KOPT-K1 (cell line): Measurements from ENCODE around the gene LRBA.
"Not testable (repeated sequence)": the region's sequence is repeated elsewhere in the genome, so short reads cannot be mapped to it uniquely, and the experiment has no call there.

Source experiments
- H3K27ac ChIP-seq: fragments of 200-600 bp; sonication (generic); 2 replicates; pipeline ENCODE4 v1.5.1; 2016; ENCODE audit warnings: antibody characterized with exemption, mild to moderate bottlenecking, low read depth, low read length; ENCODE audit not compliant: poor library complexity, severe bottlenecking
- H3K36me3 ChIP-seq: fragments of 200-600 bp; sonication (generic); 2 replicates; pipeline ENCODE4 v1.5.1; 2017; ENCODE audit warnings: antibody characterized with exemption, mild to moderate bottlenecking, low read length, moderate library complexity; ENCODE audit not compliant: insufficient read depth
- H3K9me3 ChIP-seq: fragments of 200-600 bp; sonication (generic); 2 replicates; pipeline ENCODE4 v1.5.1; 2017; ENCODE audit warnings: antibody characterized with exemption, low read length, mild to moderate bottlenecking; ENCODE audit not compliant: insufficient read depth, poor library complexity, severe bottlenecking

LRBA gene

DNA sequence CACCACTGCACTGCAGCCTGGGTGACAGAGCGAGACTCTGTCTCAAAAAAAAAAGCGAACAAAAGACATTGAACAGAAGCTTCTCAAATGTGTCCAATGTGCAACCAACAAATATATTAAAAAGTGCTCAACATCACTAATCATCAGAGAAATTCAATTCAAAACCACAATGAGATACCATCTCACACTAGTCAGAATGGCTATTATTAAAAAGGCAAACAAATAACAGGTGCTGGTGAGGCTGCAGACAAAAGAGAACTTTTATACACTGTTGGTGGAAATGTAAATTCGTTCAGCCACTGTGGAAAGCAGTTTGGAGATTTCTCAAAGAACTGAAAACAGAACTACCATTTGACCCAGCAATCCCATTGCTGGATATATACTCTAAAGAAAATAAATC, 477.2 kb downstream of the LRBA start:
- not testable (repeated sequence) for H3K27ac ChIP-seq, H3K9me3 ChIP-seq, H3K36me3 ChIP-seq

- Histone ChIP-seq H3K36me3 (no peaks in the 10 kb centered on the region), H3K27ac (no peak overlapping the region), H3K9me3 (no peaks in the 10 kb centered on the region)
Observed at GRCh38 chr4:150534818-150535217, 480.3 kb downstream of the LRBA start.

- no peak overlapping the region for H3K27ac ChIP-seq
- H3K36me3 ChIP-seq: no peaks in the 10 kb centered on the region
- no peaks in the 10 kb centered on the region for H3K9me3 ChIP-seq
Observed at GRCh38 chr4:150533673-150534072, 481.4 kb downstream of the LRBA start.

DNA sequence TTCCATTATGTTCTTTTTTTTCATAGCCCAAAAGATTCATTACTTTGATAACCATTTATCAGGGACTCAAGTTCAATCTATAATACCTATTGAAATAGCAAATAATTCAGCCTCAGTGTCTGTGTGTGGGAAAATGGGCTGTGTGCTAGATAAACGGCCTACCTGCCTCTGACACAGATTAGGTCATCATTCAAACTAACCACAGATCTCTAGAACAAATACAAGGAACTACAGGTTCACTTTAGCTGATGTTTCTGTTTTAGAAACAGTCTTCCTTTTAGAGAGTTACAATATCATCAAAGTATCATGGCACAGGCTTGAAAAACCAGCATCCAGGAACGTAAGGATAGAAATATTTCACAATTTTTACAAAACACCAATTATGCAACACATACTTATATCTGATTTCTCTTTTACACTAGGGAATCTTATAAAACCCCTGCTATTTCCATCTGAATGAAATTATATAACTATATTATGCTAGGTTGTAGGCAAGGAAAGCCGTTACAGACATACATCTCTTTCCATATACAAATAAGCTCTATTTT, 489.7 kb downstream of the LRBA start:
- H3K27ac ChIP-seq: no peak overlapping the region
- H3K9me3 ChIP-seq: no peaks in the 10 kb centered on the region

GRCh38 chr4:150518559-150518958, 496.5 kb downstream of the LRBA start:
- no peak overlapping the region for H3K27ac ChIP-seq

More for the DNA sequence above, 489.7 kb downstream of the LRBA start:
- no peaks in the 10 kb centered on the region for H3K36me3 ChIP-seq

DNA sequence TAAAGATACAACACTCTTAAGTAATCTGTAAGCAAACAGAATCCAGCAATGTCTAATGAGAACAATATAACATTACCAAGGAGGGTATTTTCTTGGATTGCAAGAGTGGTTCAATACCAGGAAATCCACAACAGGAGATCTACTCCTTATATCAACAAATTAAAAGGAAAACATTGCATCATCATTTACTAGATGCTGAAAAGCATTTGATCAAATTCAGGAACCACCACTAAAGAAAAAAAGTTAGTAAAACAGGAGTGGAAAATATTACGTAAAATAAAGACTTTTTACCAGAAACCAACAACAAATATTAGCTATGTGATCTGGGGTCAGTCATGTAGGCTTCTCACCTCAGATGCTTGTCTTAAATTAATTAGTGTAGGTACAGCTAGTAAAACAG, 499.9 kb downstream of the LRBA start:
- no peak overlapping the region for H3K27ac ChIP-seq
- no peaks in the 10 kb centered on the region for H3K9me3 ChIP-seq
- H3K36me3 ChIP-seq: no peaks in the 10 kb centered on the region

More at GRCh38 chr4:150518559-150518958, 496.5 kb downstream of the LRBA start:
- Histone ChIP-seq H3K9me3 (no peaks in the 10 kb centered on the region), H3K36me3 (no peaks in the 10 kb centered on the region)

DNA sequence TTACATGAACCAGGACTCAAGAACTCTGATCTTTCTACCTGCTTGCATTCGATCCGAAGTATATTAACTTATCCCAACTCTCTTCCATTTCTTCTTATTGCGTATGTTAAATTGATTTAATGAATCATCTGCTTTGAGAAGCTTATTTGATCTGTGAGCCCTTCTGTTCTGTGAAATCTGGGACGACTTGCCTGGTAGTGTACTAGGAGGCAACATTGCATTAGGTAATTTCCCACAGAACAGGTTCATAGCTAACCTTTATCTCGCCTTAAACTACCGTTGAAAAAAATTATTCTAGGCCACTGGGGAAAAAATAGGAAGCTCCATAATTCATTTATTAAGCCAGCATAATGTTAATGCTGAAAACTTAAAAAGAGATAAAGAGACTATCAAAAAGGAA, 500.4 kb downstream of the LRBA start:
- Histone ChIP-seq H3K9me3 (no peaks in the 10 kb centered on the region), H3K36me3 (no peaks in the 10 kb centered on the region), H3K27ac (no peak overlapping the region)

GRCh38 chr4:150510176-150510865, 504.8 kb downstream of the LRBA start:
- Histone ChIP-seq H3K27ac (no peak overlapping the region), H3K9me3 (no peaks in the 10 kb centered on the region), H3K36me3 (no peaks in the 10 kb centered on the region)

- not testable (repeated sequence) for H3K36me3 ChIP-seq
Observed at GRCh38 chr4:150507656-150508055, 507.4 kb downstream of the LRBA start.

GRCh38 chr4:150501983-150502382, 513.1 kb downstream of the LRBA start:
- H3K27ac ChIP-seq: no peak overlapping the region
- H3K36me3 ChIP-seq: no peaks in the 10 kb centered on the region
- no peaks in the 10 kb centered on the region for H3K9me3 ChIP-seq

More at GRCh38 chr4:150507656-150508055, 507.4 kb downstream of the LRBA start:
- H3K27ac ChIP-seq, H3K9me3 ChIP-seq: not testable (repeated sequence)

DNA sequence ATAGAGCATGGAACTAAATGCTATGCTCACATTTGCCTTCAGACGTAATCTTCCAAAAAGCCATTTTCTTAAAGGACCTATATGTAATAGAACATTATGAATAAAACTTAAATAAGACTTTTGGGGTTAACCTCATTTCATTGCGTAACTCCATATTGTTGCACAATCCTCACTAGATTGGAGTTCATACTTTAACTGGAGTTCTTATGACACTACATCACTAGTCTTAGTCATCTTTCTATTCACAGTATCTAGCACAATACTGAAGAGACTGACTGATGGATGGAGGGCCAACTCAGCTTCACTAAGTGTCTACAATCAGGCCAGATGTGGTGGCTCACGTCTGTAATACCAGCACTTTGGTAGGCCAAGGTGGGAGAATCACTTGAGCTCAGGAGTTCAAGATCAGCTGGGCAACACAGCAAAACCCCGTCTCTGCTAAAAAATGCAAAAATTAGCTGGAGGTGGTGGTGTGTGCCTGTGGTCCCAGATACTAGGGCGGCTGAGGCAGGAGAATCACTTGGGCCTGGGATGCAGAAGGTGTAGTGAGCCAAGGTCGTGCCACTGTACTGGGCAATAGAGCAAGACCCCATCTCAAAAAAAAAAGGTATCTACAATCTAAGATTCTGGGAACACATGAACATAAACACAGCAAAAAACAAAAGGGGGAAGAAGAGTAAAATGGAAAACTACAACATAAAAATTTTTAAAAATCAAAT, 513.9 kb downstream of the LRBA start:
- H3K36me3 ChIP-seq: no peaks in the 10 kb centered on the region
- H3K27ac ChIP-seq: no peak overlapping the region
- no peaks in the 10 kb centered on the region for H3K9me3 ChIP-seq

GRCh38 chr4:150497612-150498011, 517.5 kb downstream of the LRBA start:
- H3K9me3 ChIP-seq: no peaks in the 10 kb centered on the region
- H3K27ac ChIP-seq: no peak overlapping the region
- H3K36me3 ChIP-seq: no peaks in the 10 kb centered on the region

- Histone ChIP-seq H3K27ac (no peak overlapping the region), H3K9me3 (no peaks in the 10 kb centered on the region), H3K36me3 (no peaks in the 10 kb centered on the region)
Observed at GRCh38 chr4:150495550-150495949, 519.5 kb downstream of the LRBA start.

DNA sequence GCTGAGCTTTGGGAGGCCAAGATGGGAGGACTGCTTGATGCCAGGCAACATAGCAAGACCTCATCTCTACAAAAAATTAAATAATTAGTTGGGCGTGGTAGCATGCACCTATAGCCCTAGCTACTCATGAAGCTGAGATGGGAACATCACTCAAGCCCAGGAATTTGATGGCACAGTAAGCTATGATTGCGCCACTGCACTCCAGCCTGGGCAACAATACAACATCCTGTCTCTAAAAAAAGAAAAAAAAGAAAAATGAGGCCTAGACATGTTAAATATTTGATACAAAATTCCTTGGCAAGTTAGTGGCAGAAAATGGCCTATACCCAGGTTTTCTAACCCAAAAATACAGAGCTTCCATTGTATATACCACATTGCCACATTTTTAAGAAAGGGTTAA, 521.2 kb downstream of the LRBA start:
- Histone ChIP-seq H3K36me3 (no peaks in the 10 kb centered on the region), H3K27ac (no peak overlapping the region), H3K9me3 (no peaks in the 10 kb centered on the region)

DNA sequence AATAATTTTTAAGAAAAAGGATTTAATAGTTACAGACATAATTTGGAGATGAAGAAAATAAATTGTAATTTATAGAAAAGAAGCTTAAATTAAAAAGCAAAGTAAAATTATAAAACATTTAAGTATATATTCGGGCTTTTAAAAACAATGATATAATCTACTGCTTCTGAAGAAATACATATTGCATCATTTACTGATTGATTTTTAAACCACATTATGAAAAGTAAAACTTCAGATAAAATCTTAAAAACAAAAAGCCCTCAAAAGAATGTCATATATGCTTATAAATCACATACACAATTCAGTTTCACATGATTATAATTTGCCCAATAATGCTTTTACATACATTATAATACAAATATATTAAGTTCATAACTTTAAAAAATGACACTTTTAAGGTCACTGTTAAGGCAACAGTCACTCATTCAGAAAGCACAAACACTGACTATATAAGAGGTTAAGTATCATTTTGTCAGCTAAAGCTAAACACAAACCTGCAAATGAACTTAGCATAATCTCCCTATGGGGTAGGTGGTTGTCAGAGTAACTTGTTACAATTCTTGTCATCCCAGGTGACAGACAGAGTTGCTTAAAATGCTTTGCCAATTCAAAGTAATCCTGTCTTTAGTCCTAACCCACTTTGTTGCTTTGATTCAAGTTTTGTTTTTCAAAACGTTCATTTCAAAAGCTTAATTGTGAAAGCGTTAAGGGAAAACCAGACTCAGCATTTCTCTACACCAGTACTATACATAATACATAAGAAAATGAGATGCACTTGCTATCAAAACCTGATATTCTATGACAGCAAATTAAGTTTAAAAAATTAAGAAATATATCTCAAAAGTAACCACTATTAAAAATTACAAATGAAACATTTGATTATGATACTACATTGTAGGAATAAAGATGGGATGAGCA, 523.7 kb downstream of the LRBA start:
- Histone ChIP-seq H3K36me3 (no peaks in the 10 kb centered on the region), H3K27ac (no peak overlapping the region), H3K9me3 (no peaks in the 10 kb centered on the region)
